Keratinocyte (primary cell): ENCODE results near the gene CD4.

Experiments used
- CTCF ChIP-seq, 3 experiments: IDR thresholded peaks in 1 of 3; conservative IDR thresholded peaks in 1 of 3; optimal IDR thresholded peaks in 1 of 3; 2 replicates in 2 of 3; 3 replicates in 1 of 3; pipeline versions ENCODE3 to v1.5.1; 2011; ENCODE audit warnings: low read length in 3 of 3, mild to moderate bottlenecking in 3 of 3, moderate library complexity in 2 of 3, control low read depth in 1 of 3, inconsistent platforms in 1 of 3; ENCODE audit not compliant: insufficient read depth in 2 of 3; ENCODE audit errors: extremely low read depth in 1 of 3
- EZH2 ChIP-seq: IDR thresholded peaks from one replicate; pipeline ENCODE4 v1.6.1; 2012; ENCODE audit warnings: inconsistent platforms, mild to moderate bottlenecking, low read length, moderate library complexity

GRCh38 chr12:6759741-6760140 is 29.6 kb upstream of the CD4 start:
- no peak for TF ChIP-seq CTCF (optimal IDR thresholded peaks at IDR 0.05 in 1 of 3, IDR thresholded peaks at IDR 0.05 in 1 of 3, conservative IDR thresholded peaks at IDR 0.05 in 1 of 3; ENCODE audit: extremely low read depth in 1 of 3, insufficient read depth in 2 of 3, low read length in 3 of 3)
- TF ChIP-seq EZH2, result no peak
